IMR-90 (cell line): ENCODE results near the gene TBC1D16.

ENCODE experiments used
- CEBPB ChIP-seq: IDR thresholded peaks from 2 replicates; pipeline ENCODE4 v1.6.1; 2012; ENCODE audit warnings: low read depth, low read length, improper control_type of control experiment
- CHD1 ChIP-seq: IDR thresholded peaks from 2 replicates; pipeline ENCODE4 v1.6.1; 2012; ENCODE audit warnings: low read depth, low read length, improper control_type of control experiment
- CTCF ChIP-seq: conservative IDR thresholded peaks from 2 replicates; pipeline ENCODE4 v1.5.1; 2012; ENCODE audit warnings: mild to moderate bottlenecking, low read depth, low read length, improper control_type of control experiment
- POLR2A ChIP-seq: IDR thresholded peaks from 2 replicates; pipeline ENCODE4 v1.6.1; 2012; ENCODE audit warnings: mild to moderate bottlenecking, low read depth, low read length
- SMC3 ChIP-seq: fragments of 150-350 bp; IDR thresholded peaks from 2 replicates; pipeline ENCODE4 v1.6.1; 2016; ENCODE audit warnings: low read depth, mild to moderate bottlenecking, antibody characterized with exemption, low read length, moderate library complexity

DNA sequence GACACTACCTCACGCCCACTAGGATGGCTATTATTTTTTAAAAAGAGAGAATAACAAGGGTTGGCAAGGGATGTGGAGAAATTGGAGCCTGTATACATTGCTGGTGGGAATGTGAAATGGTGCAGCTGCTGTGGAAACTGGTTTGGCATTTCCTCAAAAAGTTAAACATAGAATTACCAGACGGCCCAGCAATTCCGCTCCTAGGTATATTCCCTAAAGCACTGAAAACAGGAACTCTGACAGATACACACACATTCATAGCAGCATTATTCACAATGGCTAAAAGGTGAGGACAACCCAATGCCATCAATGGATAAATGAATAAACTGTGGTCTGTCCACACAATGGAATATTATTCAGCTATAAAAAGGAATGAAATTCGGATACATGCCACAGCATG is 136.1 kb downstream of the TBC1D16 start:
- TF ChIP-seq CTCF (no peak), CEBPB (no peak), SMC3 (no peak), CHD1 (no peak), POLR2A (no peak)
